ENCODE measurements around the gene QPRT.
A peak's percentile ranks its signal among the peaks of the same experiment; 100 is the strongest.
"Not testable (repeated sequence)": the region's sequence is repeated elsewhere in the genome, so short reads cannot be mapped to it uniquely, and the experiment has no call there.

Gene QPRT

DNA sequence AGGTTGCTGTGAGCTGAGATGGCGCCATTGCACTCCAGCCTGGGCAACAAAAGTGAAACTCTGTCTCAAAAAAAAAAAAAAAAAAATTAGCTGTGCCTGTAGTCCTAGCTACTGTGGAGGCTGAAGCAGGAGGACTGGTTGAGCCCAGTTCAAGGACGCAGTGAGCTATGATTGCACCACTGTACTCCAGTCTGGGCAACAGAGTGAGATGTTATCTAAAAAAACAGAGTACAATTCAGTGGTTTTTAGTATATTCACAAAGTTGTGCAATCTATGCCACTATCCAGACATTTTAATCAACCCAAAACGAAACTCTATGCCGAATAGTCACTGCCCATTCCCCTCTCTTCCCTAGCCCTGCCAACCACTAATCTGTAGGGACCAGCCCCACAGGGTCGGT, 41.7 kb downstream of the QPRT start:
- no peak for DNase-seq
- Histone ChIP-seq H3K79me2 (ENCODE audit: insufficient read depth, low read length) (no peaks in the 10 kb centered on the region), H3K4me3 (ENCODE audit: low read depth in 1 of 2, low read length in 2 of 2) (no peak overlapping the region), H4K20me1 (ENCODE audit: insufficient read depth, low read length) (no peaks in the 10 kb centered on the region), H3K9ac (ENCODE audit: low read depth, low read length) (no peak overlapping the region), H3K4me2 (ENCODE audit: insufficient read depth, low read length) (no peak overlapping the region), H3K36me3 (ENCODE audit: insufficient read depth, low read length) (no peaks in the 10 kb centered on the region), H3K27me3 (ENCODE audit: insufficient read depth, low read length, poor library complexity) (no peaks in the 10 kb centered on the region), H3K4me1 (ENCODE audit: insufficient read depth, low read length) (no peaks in the 10 kb centered on the region), H2AFZ (ENCODE audit: low read depth, low read length) (no peak overlapping the region), H3K9me3 (ENCODE audit: insufficient read depth, low read length, severe bottlenecking) (no peaks in the 10 kb centered on the region), H3K27ac (ENCODE audit: low read length) (no peak overlapping the region)
- no peak for ATAC-seq (ENCODE audit: insufficient read depth, low read depth)
- TF ChIP-seq EZH2 (IDR thresholded peaks at IDR 0.05; ENCODE audit: borderline replicate concordance, low read depth, low read length, severe bottlenecking) (no peak), CTCF (IDR thresholded peaks at IDR 0.05; ENCODE audit: borderline replicate concordance, extremely low read depth, low read length, poor library complexity, severe bottlenecking) (no peak)

DNA sequence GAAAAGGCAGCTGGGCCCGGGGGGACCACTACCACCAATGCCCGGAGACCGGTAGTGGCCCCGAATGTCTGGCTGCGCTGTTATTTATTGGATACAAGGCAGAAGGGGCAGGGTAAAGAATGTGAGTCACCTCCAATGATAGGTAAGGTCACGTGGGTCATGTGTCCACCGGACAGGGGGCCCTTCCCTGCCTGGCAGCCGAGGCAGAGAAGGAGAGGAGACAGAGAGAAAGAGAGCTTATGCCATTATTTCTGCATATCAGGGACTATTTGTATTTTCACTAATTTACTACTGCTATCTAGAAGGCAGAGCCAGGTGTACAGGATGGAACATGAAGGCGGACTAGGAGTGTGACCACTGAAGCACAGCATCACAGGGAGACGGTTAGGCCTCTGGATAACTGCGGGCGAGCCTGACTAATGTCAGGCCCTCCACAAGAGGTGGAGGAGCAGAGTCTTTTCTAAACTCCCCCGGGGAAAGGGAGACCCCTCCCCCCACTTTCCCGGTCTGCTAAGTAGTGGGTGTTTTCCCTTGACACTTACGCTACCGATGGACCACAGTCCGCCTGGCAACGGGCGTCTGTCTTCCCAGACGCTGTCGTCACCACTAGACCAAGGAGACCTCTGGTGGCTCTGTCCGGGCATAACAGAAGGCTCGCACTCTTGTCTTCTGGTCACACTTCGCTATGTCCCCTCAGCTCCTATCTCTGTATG, 42.3 kb downstream of the QPRT start:
- H3K4me2 ChIP-seq (ENCODE audit: insufficient read depth, low read length); H3K9me3 ChIP-seq (ENCODE audit: insufficient read depth, low read length, severe bottlenecking); H4K20me1 ChIP-seq (ENCODE audit: insufficient read depth, low read length); H3K27me3 ChIP-seq (ENCODE audit: insufficient read depth, low read length, poor library complexity); H3K36me3 ChIP-seq (ENCODE audit: insufficient read depth, low read length); H2AFZ ChIP-seq (ENCODE audit: low read depth, low read length); H3K27ac ChIP-seq (ENCODE audit: low read length); H3K9ac ChIP-seq (ENCODE audit: low read depth, low read length); H3K4me3 ChIP-seq (ENCODE audit: low read depth in 1 of 2, low read length in 2 of 2); H3K79me2 ChIP-seq (ENCODE audit: insufficient read depth, low read length); H3K4me1 ChIP-seq (ENCODE audit: insufficient read depth, low read length): not testable (repeated sequence)
- peak; percentile 62; the same call in 1 of the 3 replicates for ATAC-seq (ENCODE audit: insufficient read depth, low read depth)
- peak; percentile 44 for DNase-seq
- TF ChIP-seq CTCF (IDR thresholded peaks at IDR 0.05; ENCODE audit: borderline replicate concordance, extremely low read depth, low read length, poor library complexity, severe bottlenecking), result peak; percentile 51

GRCh38 chr16:29726845-29727377, 47.9 kb downstream of the QPRT start:
- DNase-seq (no peak), ATAC-seq (ENCODE audit: insufficient read depth, low read depth) (no peak)
- Histone ChIP-seq H3K27ac (ENCODE audit: low read length) (no peak overlapping the region), H3K79me2 (ENCODE audit: insufficient read depth, low read length) (no peaks in the 10 kb centered on the region), H3K36me3 (ENCODE audit: insufficient read depth, low read length) (no peaks in the 10 kb centered on the region), H4K20me1 (ENCODE audit: insufficient read depth, low read length) (no peaks in the 10 kb centered on the region), H3K4me1 (ENCODE audit: insufficient read depth, low read length) (no peaks in the 10 kb centered on the region), H3K9me3 (ENCODE audit: insufficient read depth, low read length, severe bottlenecking) (no peaks in the 10 kb centered on the region), H3K4me3 (ENCODE audit: low read depth in 1 of 2, low read length in 2 of 2) (no peak overlapping the region), H3K4me2 (ENCODE audit: insufficient read depth, low read length) (no peak overlapping the region), H2AFZ (ENCODE audit: low read depth, low read length) (peak overlapping the region; percentile 29; the same call in 1 of the 2 replicates), H3K27me3 (ENCODE audit: insufficient read depth, low read length, poor library complexity) (no peaks in the 10 kb centered on the region), H3K9ac (ENCODE audit: low read depth, low read length) (no peak overlapping the region; the same call in 1 of the 2 replicates)
- TF ChIP-seq EZH2 (IDR thresholded peaks at IDR 0.05; ENCODE audit: borderline replicate concordance, low read depth, low read length, severe bottlenecking) (no peak), CTCF (IDR thresholded peaks at IDR 0.05; ENCODE audit: borderline replicate concordance, extremely low read depth, low read length, poor library complexity, severe bottlenecking) (no peak)

Measured in DND-41 (cell line).